HCT116 (cell line): Measurements from ENCODE around the gene SLC38A6. TPM values are rescaled to one million over a fixed set of nuclear protein-coding genes. Genes with fewer than 3 reads are reported as not detected.
A peak's percentile ranks its signal among the peaks of the same experiment; 100 is the strongest.

Experiments used
- ATAC-seq: fragments of 200-7000 bp; cut with Tn5 transposase; 2 replicates; pipeline ENCODE4 v1.9.1; 2020; ENCODE audit warnings: mild to moderate bottlenecking, moderate library complexity
- BruUV-seq: library from RNA; stranded (reverse); fragments of 400-500 nt; replicated peaks from 2 replicates; lab custom pipeline; 2021; lab: Mats Ljungman, UMichigan
- CTCF ChIA-PET: fragments of 300-600 bp; sonication (Branson Sonifier 250); formaldehyde crosslinking; loops from one replicate; lab custom pipeline; 2021; ENCODE audit warnings: antibody characterized with exemption; lab: Charles Lee
- POLR2A ChIA-PET: fragments of 300-600, 350-600 bp; sonication (Branson Sonifier 250); formaldehyde crosslinking; loops from one replicate; lab custom pipeline; 2021; ENCODE audit warnings: antibody characterized with exemption; lab: Charles Lee
- RAD21 ChIA-PET, 2 experiments: fragments of 300-600 bp; sonication (Branson Sonifier 250); formaldehyde crosslinking; loops; one replicate each; lab custom pipeline; 2023; ENCODE audit warnings: low total read pairs in 2 of 2; ENCODE audit not compliant: uncharacterized antibody in 2 of 2, unreplicated experiment in 2 of 2, low non-redundant PET in 1 of 2; lab: Charles Lee
- DNase-seq: peaks from one replicate; pipeline ENCODE4 v3.0.0-alpha.2; 2010; ENCODE audit warnings: low read depth, low spot score
- H2AFZ ChIP-seq: fragments of 200-600 bp; shearing (Covaris generic), sonication (generic); 2 replicates; pipeline ENCODE4 v1.6.1; 2017; ENCODE audit warnings: low read depth, mixed run types, mixed read lengths, antibody characterized with exemption, low read length; ENCODE audit not compliant: poor library complexity, severe bottlenecking
- H3K27ac ChIP-seq: 2 replicates; pipeline ENCODE4 v1.5.1; 2012; ENCODE audit warnings: low read depth, low read length
- H3K27me3 ChIP-seq: fragments of 200-600 bp; sonication (generic); 2 replicates; pipeline ENCODE4 v1.6.1; 2016; ENCODE audit warnings: mixed run types, low read length, mixed read lengths; ENCODE audit not compliant: insufficient read depth
- H3K36me3 ChIP-seq, 2 experiments: fragments of 200-500 bp in 1 of 2; fragments of 200-600 bp in 1 of 2; sonication (Bioruptor generic) in 1 of 2; sonication (generic) in 1 of 2; 2 replicates each; pipeline versions ENCODE4 v1.5.1 to v1.6.1; 2014 to 2016; ENCODE audit warnings: low read length in 2 of 2, inconsistent platforms in 1 of 2, mixed read lengths in 1 of 2, mixed run types in 1 of 2; ENCODE audit not compliant: insufficient read depth in 2 of 2, control insufficient read depth in 1 of 2
- H3K4me1 ChIP-seq, 2 experiments: fragments of 200-600 bp in 1 of 2; sonication (generic) in 1 of 2; 2 replicates each; pipeline versions ENCODE4 v1.5.1 to v1.6.1; 2012 to 2017; ENCODE audit warnings: low read length in 2 of 2, inconsistent platforms in 1 of 2, mild to moderate bottlenecking in 1 of 2, mixed read lengths in 1 of 2, mixed run types in 1 of 2, moderate library complexity in 1 of 2; ENCODE audit not compliant: insufficient read depth in 2 of 2, control insufficient read depth in 1 of 2
- H3K4me2 ChIP-seq: fragments of 200-600 bp; sonication (generic); 2 replicates; pipeline ENCODE4 v1.6.1; 2017; ENCODE audit warnings: mixed run types, low read length, mixed read lengths
- H3K4me3 ChIP-seq, 2 experiments: fragments of 200-600 bp in 1 of 2; sonication (generic) in 1 of 2; replicated peaks in 1 of 2; 2 replicates each; pipeline ENCODE4 v1.5.1; 2011 to 2016; ENCODE audit warnings: low read length in 2 of 2, control low read depth in 1 of 2, low read depth in 1 of 2, mild to moderate bottlenecking in 1 of 2, mixed read lengths in 1 of 2, mixed run types in 1 of 2
- H3K79me2 ChIP-seq: fragments of 200-600 bp; sonication (generic); 2 replicates; pipeline ENCODE4 v1.6.1; 2017; ENCODE audit warnings: mild to moderate bottlenecking, mixed run types, low read length, moderate library complexity, mixed read lengths; ENCODE audit not compliant: insufficient read depth
- H3K9ac ChIP-seq: fragments of 200-600 bp; sonication (generic); 2 replicates; pipeline ENCODE4 v1.6.1; 2016; ENCODE audit warnings: low read length, mixed read lengths
- H3K9me2 ChIP-seq: fragments of 200-600 bp; sonication (generic), shearing (Covaris generic); 2 replicates; pipeline ENCODE4 v1.6.1; 2017; ENCODE audit warnings: mixed run types, mild to moderate bottlenecking, moderate library complexity; ENCODE audit not compliant: insufficient read depth
- H3K9me3 ChIP-seq, 2 experiments: fragments of 200-500 bp in 1 of 2; fragments of 200-600 bp in 1 of 2; sonication (Bioruptor generic) in 1 of 2; sonication (generic) in 1 of 2; 2 replicates each; pipeline ENCODE4 v1.6.1; 2014 to 2017; ENCODE audit warnings: low read length in 2 of 2, mixed read lengths in 2 of 2, inconsistent platforms in 1 of 2, low read depth in 1 of 2, mild to moderate bottlenecking in 1 of 2, mixed run types in 1 of 2, moderate library complexity in 1 of 2; ENCODE audit not compliant: control insufficient read depth in 1 of 2, insufficient read depth in 1 of 2
- H4K20me1 ChIP-seq: fragments of 200-600 bp; sonication (generic), shearing (Covaris generic); 2 replicates; pipeline ENCODE4 v1.6.1; 2017; ENCODE audit warnings: mixed run types, mild to moderate bottlenecking, moderate library complexity; ENCODE audit not compliant: insufficient read depth
- JUND ChIP-seq: IDR thresholded peaks from 2 replicates; pipeline ENCODE4 v1.6.1; 2012
- RAD21 ChIP-seq: IDR thresholded peaks from 2 replicates; pipeline ENCODE4 v1.6.1; 2012; ENCODE audit warnings: low read depth, mild to moderate bottlenecking
- SIN3A ChIP-seq: IDR thresholded peaks from 2 replicates; pipeline ENCODE4 v1.6.1; 2012; ENCODE audit warnings: low read depth
- TCF7L2 ChIP-seq: IDR thresholded peaks from 2 replicates; pipeline ENCODE4 v1.7.0; 2011; ENCODE audit warnings: borderline replicate concordance, inconsistent platforms; ENCODE audit not compliant: insufficient read depth, insufficient read length; ENCODE audit errors: extremely low read depth
- intact Hi-C: fragments of 100-400 bp; cut with micrococcal nuclease; formaldehyde crosslinking; loops from 2 replicates; pipeline ENCODE4 v1.10.0; 2022
- total RNA-seq: library from RNA; stranded (reverse); gene quantifications from one replicate; pipeline ENCODE4 v1.2.1, GENCODE V29; 2021; ENCODE audit not compliant: unreplicated experiment
- TF ChIP-seq, protein P1 (sequence below): IDR thresholded peaks from 2 replicates; pipeline ENCODE4 v1.6.1; 2011; ENCODE audit warnings: mild to moderate bottlenecking, low read length, moderate library complexity; ENCODE audit not compliant: insufficient replicate concordance; ENCODE audit errors: extremely low read depth
- TF ChIP-seq, protein P2 (sequence below): IDR thresholded peaks from 2 replicates; pipeline ENCODE4 v1.6.1; 2012

The SLC38A6 gene
- total RNA-seq, 1 experiment from 2014 or later = 9.5 TPM

DNA sequence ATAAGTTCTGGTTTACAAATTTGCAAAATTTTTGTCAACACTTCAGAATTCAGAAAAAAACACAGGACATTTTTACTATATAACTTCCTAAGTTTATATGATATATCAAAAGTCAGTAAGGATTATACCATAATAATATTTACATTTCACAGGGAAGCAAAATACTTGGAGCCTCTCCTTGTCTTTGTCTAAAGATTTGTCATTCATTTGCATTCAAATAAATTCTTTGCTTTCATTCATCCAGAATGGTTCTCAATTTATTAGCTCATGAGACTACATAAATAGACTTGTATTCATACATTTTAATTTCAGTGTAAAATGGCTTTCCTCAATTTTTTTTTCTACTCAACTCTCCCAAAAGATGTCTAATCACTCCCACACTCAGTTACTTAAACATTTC is 96.4 kb downstream of the SLC38A6 start:
- POLR2A ChIA-PET = no interaction called here
- CTCF ChIA-PET = no interaction called here

DNA sequence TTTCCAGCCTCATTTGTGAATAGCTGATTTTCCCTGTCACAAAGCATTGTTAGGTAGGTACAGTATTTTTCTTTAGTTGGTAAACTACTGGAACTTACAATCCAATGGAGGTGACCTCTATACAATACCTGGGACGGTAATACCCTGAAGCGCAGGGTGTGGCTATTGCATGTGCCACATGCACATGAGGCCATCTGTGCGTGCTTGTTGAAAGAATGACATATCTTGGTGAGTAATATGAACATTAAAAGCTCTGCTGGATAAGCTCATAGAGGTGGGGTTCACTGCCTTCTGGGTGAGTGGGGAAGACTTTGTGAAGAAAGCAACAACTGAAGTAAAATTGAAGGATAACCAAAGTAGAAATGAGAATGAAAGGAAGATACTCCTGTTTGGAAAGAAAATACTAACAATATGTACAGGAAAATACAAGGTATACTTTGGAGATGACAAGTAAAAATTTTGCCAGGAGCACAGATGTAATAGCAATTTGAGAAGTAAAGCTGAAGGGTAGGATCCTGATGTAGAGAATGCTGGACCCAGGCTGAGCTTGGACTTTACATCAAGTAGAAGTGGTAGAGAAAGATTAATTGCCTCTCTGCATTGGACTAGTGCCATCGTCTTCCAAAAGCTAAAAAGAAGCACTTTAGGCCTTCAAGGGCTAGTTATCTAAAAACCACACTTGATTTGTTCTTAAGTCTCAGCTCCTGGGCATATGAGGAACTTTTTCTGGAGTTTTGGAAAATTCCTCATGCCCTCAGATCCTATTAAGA is 97.1 kb downstream of the SLC38A6 start:
- Histone ChIP-seq H3K27me3 (no peaks in the 10 kb centered on the region), H3K79me2 (no peaks in the 10 kb centered on the region), H4K20me1 (no peaks in the 10 kb centered on the region), H3K27ac (no peak overlapping the region), H3K4me3 (no peak overlapping the region), H3K9me3 (no peaks in the 10 kb centered on the region), H3K4me2 (no peak overlapping the region), H3K36me3 (no peaks in the 10 kb centered on the region), H2AFZ (no peak overlapping the region), H3K9ac (no peak overlapping the region), H3K4me1 (peaks cover 0 to 10% of the 10 kb centered on the region in 2 experiments; a peak in 2 of 4 replicates), H3K9me2 (no peaks in the 10 kb centered on the region)
- RAD21 ChIA-PET = no interaction called here
- DNase-seq (no peak), ATAC-seq (no peak)
- intact Hi-C loops = no loop called here
- TF ChIP-seq, protein P1, sequence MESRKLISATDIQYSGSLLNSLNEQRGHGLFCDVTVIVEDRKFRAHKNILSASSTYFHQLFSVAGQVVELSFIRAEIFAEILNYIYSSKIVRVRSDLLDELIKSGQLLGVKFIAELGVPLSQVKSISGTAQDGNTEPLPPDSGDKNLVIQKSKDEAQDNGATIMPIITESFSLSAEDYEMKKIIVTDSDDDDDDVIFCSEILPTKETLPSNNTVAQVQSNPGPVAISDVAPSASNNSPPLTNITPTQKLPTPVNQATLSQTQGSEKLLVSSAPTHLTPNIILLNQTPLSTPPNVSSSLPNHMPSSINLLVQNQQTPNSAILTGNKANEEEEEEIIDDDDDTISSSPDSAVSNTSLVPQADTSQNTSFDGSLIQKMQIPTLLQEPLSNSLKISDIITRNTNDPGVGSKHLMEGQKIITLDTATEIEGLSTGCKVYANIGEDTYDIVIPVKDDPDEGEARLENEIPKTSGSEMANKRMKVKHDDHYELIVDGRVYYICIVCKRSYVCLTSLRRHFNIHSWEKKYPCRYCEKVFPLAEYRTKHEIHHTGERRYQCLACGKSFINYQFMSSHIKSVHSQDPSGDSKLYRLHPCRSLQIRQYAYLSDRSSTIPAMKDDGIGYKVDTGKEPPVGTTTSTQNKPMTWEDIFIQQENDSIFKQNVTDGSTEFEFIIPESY = no peak
- TF ChIP-seq, protein P2, sequence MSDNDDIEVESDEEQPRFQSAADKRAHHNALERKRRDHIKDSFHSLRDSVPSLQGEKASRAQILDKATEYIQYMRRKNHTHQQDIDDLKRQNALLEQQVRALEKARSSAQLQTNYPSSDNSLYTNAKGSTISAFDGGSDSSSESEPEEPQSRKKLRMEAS = peak; percentile 29; the same call in 1 of the 2 replicates
- POLR2A ChIA-PET = no interaction called here
- CTCF ChIA-PET = no interaction called here
- no TSS peak for BruUV-seq

More for the DNA sequence above, 96.4 kb downstream of the SLC38A6 start:
- BruUV-seq = no TSS peak
- Histone ChIP-seq H3K27ac (no peak overlapping the region), H3K36me3 (no peaks in the 10 kb centered on the region), H3K27me3 (no peaks in the 10 kb centered on the region), H3K4me1 (peaks cover 0 to 10% of the 10 kb centered on the region in 2 experiments; a peak in 2 of 4 replicates), H3K9me2 (no peaks in the 10 kb centered on the region), H3K79me2 (no peaks in the 10 kb centered on the region), H4K20me1 (no peaks in the 10 kb centered on the region), H3K4me2 (no peak overlapping the region), H3K4me3 (no peak overlapping the region), H3K9me3 (no peaks in the 10 kb centered on the region), H2AFZ (no peak overlapping the region), H3K9ac (no peak overlapping the region)
- ATAC-seq (no peak), DNase-seq (no peak)
- TF ChIP-seq, protein P2 = no peak
- TF ChIP-seq TCF7L2 (no peak), RAD21 (no peak), JUND (no peak), SIN3A (no peak)
- RAD21 ChIA-PET = no interaction called here
- intact Hi-C loops = no loop called here
